ENCODE data around the gene CFAP61.

DNA sequence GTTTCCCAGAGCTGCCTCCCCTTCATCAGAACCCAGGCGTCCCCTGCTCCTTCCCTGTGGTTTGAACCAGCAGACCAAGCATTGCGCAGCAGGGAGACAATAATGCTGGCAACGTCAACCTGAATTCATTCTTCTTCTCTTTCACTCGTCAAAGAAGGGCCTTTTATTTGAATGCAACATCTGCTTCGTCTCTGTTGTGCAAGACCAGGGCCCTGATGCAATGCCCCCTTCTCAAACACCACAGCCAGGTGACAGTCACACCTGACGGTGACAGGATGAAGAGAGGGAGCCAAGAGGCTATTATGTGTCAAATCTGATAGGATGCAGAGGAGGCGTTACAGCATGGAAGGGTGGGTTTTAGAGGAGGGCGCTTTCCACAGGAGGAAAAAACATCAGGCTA is 323.5 kb downstream of the CFAP61 start:
- TF ChIP-seq, protein P1, sequence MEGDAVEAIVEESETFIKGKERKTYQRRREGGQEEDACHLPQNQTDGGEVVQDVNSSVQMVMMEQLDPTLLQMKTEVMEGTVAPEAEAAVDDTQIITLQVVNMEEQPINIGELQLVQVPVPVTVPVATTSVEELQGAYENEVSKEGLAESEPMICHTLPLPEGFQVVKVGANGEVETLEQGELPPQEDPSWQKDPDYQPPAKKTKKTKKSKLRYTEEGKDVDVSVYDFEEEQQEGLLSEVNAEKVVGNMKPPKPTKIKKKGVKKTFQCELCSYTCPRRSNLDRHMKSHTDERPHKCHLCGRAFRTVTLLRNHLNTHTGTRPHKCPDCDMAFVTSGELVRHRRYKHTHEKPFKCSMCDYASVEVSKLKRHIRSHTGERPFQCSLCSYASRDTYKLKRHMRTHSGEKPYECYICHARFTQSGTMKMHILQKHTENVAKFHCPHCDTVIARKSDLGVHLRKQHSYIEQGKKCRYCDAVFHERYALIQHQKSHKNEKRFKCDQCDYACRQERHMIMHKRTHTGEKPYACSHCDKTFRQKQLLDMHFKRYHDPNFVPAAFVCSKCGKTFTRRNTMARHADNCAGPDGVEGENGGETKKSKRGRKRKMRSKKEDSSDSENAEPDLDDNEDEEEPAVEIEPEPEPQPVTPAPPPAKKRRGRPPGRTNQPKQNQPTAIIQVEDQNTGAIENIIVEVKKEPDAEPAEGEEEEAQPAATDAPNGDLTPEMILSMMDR (IDR thresholded peaks at IDR 0.05 in 8 of 11, conservative IDR thresholded peaks at IDR 0.05 in 3 of 11) = no peak
- TF ChIP-seq POLR2AphosphoS5 (IDR thresholded peaks at IDR 0.05) = no peak
- no peak for TF ChIP-seq POLR2A (IDR thresholded peaks at IDR 0.05)
